HG03342 (cell line): ENCODE results near the gene PACRG.

Source experiments
- ATAC-seq: cut with Tn5 transposase; IDR thresholded peaks from one replicate; pipeline ENCODE4 v1.9.1; 2021; ENCODE audit warnings: mild to moderate bottlenecking, moderate library complexity; ENCODE audit not compliant: unreplicated experiment

The PACRG gene

DNA sequence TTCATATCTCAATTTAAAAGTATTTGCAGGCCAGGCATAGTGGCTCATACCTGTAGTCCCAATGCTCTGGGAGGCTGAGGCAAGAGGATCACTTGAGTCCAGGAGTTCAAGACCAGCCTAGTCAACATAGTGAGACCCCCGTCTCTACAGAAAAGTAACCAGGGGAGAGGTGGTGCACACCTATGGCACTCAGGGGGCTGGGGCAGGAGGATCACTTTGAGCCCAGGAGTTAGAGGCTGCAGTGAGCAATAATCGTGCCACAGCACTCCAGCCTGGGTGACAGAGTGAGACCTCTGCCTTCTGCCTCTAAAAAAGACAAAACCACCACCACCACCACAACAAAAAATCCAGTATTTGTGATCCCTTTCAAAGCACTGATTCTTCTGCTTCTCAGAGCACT lies 501.3 kb downstream of the PACRG start:
- no peak for ATAC-seq

DNA sequence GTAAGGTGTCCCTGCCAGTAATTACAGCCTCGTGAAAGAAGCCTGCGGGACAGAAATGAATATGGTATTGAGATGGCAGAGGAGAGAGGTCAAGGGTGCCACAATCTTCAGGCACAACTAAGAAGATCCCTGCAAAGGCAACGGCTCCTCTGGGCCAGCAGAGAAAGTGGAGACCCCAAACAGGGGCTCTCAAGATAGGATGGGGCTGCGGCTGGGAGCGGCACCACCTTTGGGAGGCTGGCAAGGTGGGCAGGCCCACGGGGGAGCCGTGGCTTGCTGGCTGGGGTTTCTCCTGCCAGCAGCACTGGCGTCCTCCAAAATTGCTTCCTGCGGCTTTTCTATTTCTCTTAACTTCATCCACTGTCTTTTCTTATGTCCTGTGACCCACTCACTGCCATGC lies 503.1 kb downstream of the PACRG start:
- ATAC-seq, result no peak

- no peak for ATAC-seq
Measured at GRCh38 chr6:163231356-163232014, 503.7 kb downstream of the PACRG start.

DNA sequence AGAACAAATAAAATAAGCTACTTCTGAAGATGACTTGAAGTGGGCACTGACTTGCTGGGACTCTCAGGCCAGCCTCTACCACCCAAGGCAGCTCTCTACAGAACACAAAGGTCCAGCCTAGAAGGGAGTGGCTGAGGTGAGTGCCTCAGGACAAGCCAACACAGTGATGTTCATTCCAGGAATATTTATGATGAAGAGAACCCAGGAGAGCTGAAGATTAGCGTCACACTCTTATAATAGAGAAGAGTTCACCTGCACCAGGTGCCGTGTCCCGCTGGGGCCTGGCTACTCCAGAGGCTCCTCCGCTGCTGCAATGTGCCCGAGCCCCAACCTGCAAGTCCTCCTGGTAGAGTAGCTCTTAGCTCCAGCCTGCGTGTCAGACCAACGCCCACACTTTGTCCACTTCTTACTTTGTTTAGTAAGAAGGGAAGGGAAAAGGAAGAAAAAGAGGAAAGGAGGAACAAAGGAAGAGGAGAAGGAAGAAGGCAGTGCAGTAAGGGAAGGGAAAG lies 504.3 kb downstream of the PACRG start:
- no peak for ATAC-seq

DNA sequence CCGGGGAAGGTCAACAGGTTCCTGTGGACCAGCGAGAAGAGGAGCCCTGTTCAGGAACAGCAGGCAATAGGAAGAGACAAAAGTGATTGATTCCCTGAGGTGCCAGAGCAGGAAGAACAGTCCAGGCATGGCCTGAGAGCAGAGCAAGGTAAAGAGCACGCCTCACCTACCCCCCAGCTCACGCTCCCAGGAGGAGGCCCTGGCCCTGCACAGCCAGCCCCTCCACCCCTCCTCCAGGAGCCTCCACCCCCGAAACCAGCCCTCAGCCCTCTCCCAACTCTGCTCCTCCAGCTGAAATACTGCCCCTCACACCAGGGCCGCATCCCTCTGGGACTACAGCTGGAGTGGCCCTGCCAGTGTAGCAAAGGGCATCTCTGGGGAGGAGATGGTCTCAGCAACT lies 504.9 kb downstream of the PACRG start:
- no peak for ATAC-seq

GRCh38 chr6:163237110-163237509 lies 509.3 kb downstream of the PACRG start:
- no peak for ATAC-seq

DNA sequence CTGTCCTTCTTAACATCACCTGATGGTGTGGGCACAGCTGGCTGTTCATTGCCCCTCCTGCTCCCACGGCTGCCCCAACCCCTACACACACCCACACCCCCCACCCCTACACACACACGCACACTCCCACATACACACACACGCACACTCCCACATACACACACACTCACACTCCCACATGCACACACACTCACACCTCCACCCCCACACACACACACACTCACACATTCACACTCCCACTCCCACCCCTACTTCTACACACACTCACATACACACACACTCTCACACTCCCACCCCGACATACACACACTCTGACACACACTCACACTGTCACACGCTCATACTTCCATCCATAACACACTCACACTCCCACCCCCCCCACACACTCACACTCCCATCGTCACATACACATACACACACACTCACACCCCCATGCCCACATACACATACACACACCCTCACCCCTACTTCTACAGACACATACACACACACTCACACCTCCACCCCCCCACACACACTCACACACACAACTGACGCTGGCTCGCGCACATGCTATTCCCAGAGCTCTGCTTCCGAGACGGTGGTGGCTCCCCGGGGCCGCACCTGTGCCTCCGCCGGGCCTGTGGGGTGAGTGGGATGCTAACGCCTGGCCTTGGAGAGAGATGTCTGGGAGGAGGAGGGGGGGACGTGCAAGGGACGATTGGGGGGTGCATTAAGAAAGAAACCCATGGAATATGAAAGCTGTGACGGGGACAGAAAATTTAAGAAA lies 512.0 kb downstream of the PACRG start:
- ATAC-seq, result no peak

- no peak for ATAC-seq
Measured at GRCh38 chr6:163240556-163240955, 512.8 kb downstream of the PACRG start.

- ATAC-seq, result no peak
Measured at GRCh38 chr6:163241683-163242082, 513.9 kb downstream of the PACRG start.

- ATAC-seq, result no peak
Measured at GRCh38 chr6:163243083-163243482, 515.3 kb downstream of the PACRG start.

- ATAC-seq, result no peak
Measured at GRCh38 chr6:163243692-163244589, 516.2 kb downstream of the PACRG start.

- no peak for ATAC-seq
Measured at GRCh38 chr6:163248051-163248450, 520.3 kb downstream of the PACRG start.

DNA sequence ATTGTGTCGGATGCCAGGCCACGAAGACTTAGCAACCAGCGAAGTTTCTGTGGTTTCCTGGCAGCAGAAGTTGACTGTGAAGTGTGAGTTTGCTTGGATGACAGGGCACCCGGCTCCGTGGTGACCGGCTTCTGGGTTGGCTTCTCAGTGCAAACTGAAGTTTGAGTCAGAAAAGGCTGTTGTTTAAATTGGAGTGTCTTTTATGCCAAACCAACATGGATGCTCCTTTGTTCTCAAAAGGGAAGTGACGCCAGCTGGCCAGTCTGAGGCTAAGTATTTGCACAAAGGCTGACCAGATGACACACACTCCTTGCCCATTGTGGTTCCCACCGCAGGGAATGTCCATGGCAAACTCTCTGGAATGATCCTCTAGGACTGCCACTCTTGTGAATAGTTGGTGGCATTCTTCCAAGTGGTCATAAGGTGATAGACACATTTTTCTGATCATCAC lies 521.9 kb downstream of the PACRG start:
- no peak for ATAC-seq

DNA sequence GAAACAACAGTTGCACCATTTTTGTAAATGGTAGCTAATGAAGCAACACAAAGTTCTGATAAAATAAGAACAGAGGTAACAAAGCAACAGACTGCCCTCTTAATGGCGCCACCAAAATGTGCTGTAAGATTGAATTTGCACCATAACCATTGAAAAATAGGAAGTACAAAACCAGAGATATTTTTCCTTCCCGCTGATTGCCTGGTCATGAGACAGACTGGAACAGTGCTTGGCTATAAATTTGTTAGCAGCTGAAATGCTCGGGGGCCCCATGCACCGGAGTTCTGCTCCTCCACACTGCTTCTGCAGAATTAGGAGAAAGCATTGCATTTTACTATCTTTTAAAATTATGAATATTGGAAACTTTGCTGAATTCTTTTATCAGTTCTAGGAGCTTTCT lies 522.3 kb downstream of the PACRG start:
- no peak for ATAC-seq

GRCh38 chr6:163252061-163252591 lies 524.4 kb downstream of the PACRG start:
- no peak for ATAC-seq

DNA sequence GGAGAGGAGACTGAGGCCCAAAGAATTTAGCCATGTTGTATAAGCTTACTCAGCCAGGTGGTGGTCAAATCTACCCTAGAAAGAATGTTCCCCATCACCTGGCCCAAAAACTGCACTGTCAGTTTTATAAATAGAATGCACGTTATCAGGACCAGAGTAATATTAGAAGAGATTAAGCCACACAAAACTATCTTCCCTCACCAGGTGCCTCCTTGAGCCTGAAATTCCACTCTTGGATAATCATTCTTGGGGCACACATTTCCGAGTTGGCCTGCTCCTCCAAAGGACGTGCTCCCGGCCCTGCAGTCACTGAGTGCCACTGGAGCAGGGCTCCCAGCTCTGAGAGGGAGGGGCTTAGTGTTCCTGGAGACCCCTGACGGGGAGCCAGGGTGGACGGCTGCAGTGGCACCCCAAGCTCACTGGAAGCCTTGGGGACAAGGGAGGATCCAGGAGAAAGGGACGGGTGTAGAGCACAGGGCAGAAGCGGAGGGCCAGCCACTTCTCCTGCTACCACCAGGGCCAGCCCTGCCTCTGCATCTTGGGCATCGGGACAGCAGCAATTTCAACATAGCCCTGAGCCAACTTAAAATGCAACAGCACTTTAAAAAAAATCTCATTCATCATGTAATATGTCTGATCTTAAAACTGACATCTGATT lies 525.9 kb downstream of the PACRG start:
- no peak for ATAC-seq

DNA sequence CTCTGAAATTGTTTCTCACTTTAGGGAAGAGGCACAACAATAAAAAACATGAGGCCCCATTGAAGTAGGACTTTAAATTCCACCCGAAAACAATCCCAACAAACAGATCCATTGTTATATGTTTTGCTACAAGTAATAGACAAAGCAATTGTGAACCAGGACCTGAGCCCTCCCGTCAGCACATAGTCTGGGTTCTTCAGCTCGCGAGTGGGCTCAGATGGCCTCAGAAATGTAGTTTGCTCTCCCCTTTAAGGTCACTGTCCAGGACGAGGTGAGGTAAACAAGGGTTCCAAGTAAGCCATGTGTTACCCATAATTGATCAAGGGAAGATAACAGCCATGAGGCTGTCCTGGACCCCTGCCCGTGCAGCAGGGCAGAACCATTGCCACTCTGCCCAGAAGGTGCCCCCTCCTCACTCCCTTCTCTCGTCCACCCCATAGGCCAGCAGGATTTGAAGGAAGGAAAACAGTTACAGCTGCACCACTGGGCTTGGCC lies 526.6 kb downstream of the PACRG start:
- ATAC-seq, result no peak

- ATAC-seq, result no peak
Measured at GRCh38 chr6:163255265-163255664, 527.5 kb downstream of the PACRG start.

GRCh38 chr6:163259689-163260088 lies 531.9 kb downstream of the PACRG start:
- ATAC-seq, result no peak
